Stimulated activated CD4-positive, alpha-beta T cell treated with anti-CD3 and anti-CD28 coated beads, Interleukin-2, amount 100 ng/mL, for 4 hours (primary cell): ENCODE measurements around the gene NLRC3.

Experiments used
- DNase-seq: peaks from one replicate; pipeline ENCODE4 v3.0.0-alpha.2; 2020; ENCODE audit warnings: low read depth

Gene NLRC3

GRCh38 chr16:3578610-3579551, 1.7 kb upstream of the NLRC3 start:
- DNase-seq, result no peak

GRCh38 chr16:3578121-3578520, 918 bp upstream of the NLRC3 start:
- DNase-seq, result peak; percentile 27

- no peak for DNase-seq
Observed at GRCh38 chr16:3576211-3576610, 992 bp downstream of the NLRC3 start.

- no peak for DNase-seq
Observed at GRCh38 chr16:3575491-3575890, 1.7 kb downstream of the NLRC3 start.

- DNase-seq, result no peak
Observed at GRCh38 chr16:3574195-3574594, 3.0 kb downstream of the NLRC3 start.

GRCh38 chr16:3573146-3573815, 3.9 kb downstream of the NLRC3 start:
- DNase-seq, result no peak

GRCh38 chr16:3570420-3571062, 6.7 kb downstream of the NLRC3 start:
- no peak for DNase-seq

GRCh38 chr16:3569851-3570250, 7.4 kb downstream of the NLRC3 start:
- DNase-seq, result no peak

- DNase-seq, result no peak
Observed at GRCh38 chr16:3566990-3567389, 10.2 kb downstream of the NLRC3 start.

- DNase-seq, result no peak
Observed at GRCh38 chr16:3564889-3565141, 12.4 kb downstream of the NLRC3 start.

GRCh38 chr16:3564130-3564888, 12.9 kb downstream of the NLRC3 start:
- DNase-seq, result no peak

- DNase-seq, result no peak
Observed at GRCh38 chr16:3562914-3563480, 14.2 kb downstream of the NLRC3 start.

- DNase-seq, result no peak
Observed at GRCh38 chr16:3561626-3562025, 15.6 kb downstream of the NLRC3 start.

GRCh38 chr16:3554351-3554928, 22.8 kb downstream of the NLRC3 start:
- no peak for DNase-seq

- DNase-seq, result no peak
Observed at GRCh38 chr16:3553138-3553923, 23.9 kb downstream of the NLRC3 start.

GRCh38 chr16:3550851-3551847, 26.1 kb downstream of the NLRC3 start:
- DNase-seq, result no peak

GRCh38 chr16:3549906-3550305, 27.3 kb downstream of the NLRC3 start:
- DNase-seq, result no peak

GRCh38 chr16:3548859-3549258, 28.3 kb downstream of the NLRC3 start:
- DNase-seq, result no peak

- DNase-seq, result no peak
Observed at GRCh38 chr16:3548445-3548844, 28.8 kb downstream of the NLRC3 start.
